OCI-LY3 (cell line): Measurements from ENCODE around the gene EIF1AD.

Source experiments
- H2AFZ ChIP-seq: fragments of 200-600, 300-600 bp; shearing (Covaris generic); 2 replicates; pipeline ENCODE4 v1.6.0; 2014; ENCODE audit warnings: antibody characterized with exemption, low read depth, low read length
- H3K27ac ChIP-seq: fragments of 200-600, 300-600 bp; sonication (generic); 2 replicates; pipeline ENCODE4 v1.5.1; 2014; ENCODE audit warnings: mild to moderate bottlenecking, low read length, moderate library complexity, mixed read lengths
- H3K27me3 ChIP-seq: fragments of 200-600, 300-600 bp; sonication (generic); 2 replicates; pipeline ENCODE4 v1.6.1; 2014; ENCODE audit warnings: low read depth, low read length, mixed read lengths
- H3K36me3 ChIP-seq: fragments of 200-600, 300-600 bp; sonication (generic); replicated peaks from 2 replicates; pipeline ENCODE3; 2014; ENCODE audit warnings: low read depth, low read length, mixed read lengths
- H3K4me1 ChIP-seq: fragments of 300-600, 200-600 bp; sonication (generic); 2 replicates; pipeline ENCODE4 v1.6.1; 2014; ENCODE audit warnings: low read length, mixed read lengths
- H3K4me2 ChIP-seq: fragments of 200-600, 300-600 bp; sonication (generic); 2 replicates; pipeline ENCODE4 v1.6.1; 2014; ENCODE audit warnings: low read length, mixed read lengths
- H3K4me3 ChIP-seq: fragments of 300-600, 200-600 bp; sonication (generic); 2 replicates; pipeline ENCODE4 v1.5.1; 2014; ENCODE audit warnings: antibody characterized with exemption, mild to moderate bottlenecking, low read length, moderate library complexity
- H3K79me2 ChIP-seq: fragments of 300-600, 200-600 bp; shearing (Covaris generic); 2 replicates; pipeline ENCODE4 v1.6.1; 2014; ENCODE audit warnings: mild to moderate bottlenecking, low read length, mixed read lengths
- H3K9ac ChIP-seq: fragments of 300-600, 200-600 bp; shearing (Covaris generic); 2 replicates; pipeline ENCODE4 v1.6.0; 2014; ENCODE audit warnings: mild to moderate bottlenecking, low read length, moderate library complexity
- H3K9me3 ChIP-seq: fragments of 200-600, 300-600 bp; shearing (Covaris generic); 2 replicates; pipeline ENCODE4 v1.6.1; 2014; ENCODE audit warnings: low read length, mixed read lengths; ENCODE audit not compliant: insufficient read depth
- H4K20me1 ChIP-seq: fragments of 200-600, 300-600 bp; sonication (generic); 2 replicates; pipeline ENCODE4 v1.6.1; 2016; ENCODE audit warnings: low read length, mixed read lengths; ENCODE audit not compliant: insufficient read depth
- CTCF ChIP-seq: fragments of 200-600, 300-600 bp; sonication (generic); IDR thresholded peaks from 2 replicates; pipeline ENCODE4 v1.5.1; 2014; ENCODE audit warnings: antibody characterized with exemption, low read length, low read depth
- EZH2phosphoT487 ChIP-seq: fragments of 200-600 bp; shearing (Covaris generic); IDR thresholded peaks from 2 replicates; pipeline ENCODE4 v1.6.1; 2018; ENCODE audit warnings: antibody characterized with exemption, mixed run types, low read depth

The EIF1AD gene

GRCh38 chr11:65961267-65962140 is 40.5 kb downstream of the EIF1AD start, which contains the start of gene SART1:
SART1 (plus strand) TSS chr11:65961734; CDS start chr11:65961781, 47 bp downstream.
- peak within 1 kb of the TSS; percentile 81 for H3K4me3 ChIP-seq
- peaks cover 18% of the 10 kb centered on the region for H3K4me1 ChIP-seq
- H2AFZ ChIP-seq, result peak within 1 kb of the TSS; percentile 44; the same call in 1 of the 2 replicates
- H3K9ac ChIP-seq, result peak within 1 kb of the TSS; percentile 89
- H3K9me3 ChIP-seq, result no peaks in the 10 kb centered on the region
- H3K27me3 ChIP-seq, result no peaks in the 10 kb centered on the region
- TF ChIP-seq CTCF (no peak), EZH2phosphoT487 (no peak)
- H3K36me3 ChIP-seq, result peaks cover 13% of the 10 kb centered on the region
- peak within 1 kb of the TSS; percentile 87 for H3K4me2 ChIP-seq
- 0 out of 2 replicates have a peak, but pooled peaks cover 7% of the 10 kb centered on the region for H4K20me1 ChIP-seq
- H3K27ac ChIP-seq, result peak within 1 kb of the TSS; percentile 72
- peaks cover 32% of the 10 kb centered on the region for H3K79me2 ChIP-seq

GRCh38 chr11:65960824-65961266 is 41.1 kb downstream of the EIF1AD start:
- Histone ChIP-seq H4K20me1 (0 out of 2 replicates have a peak, but pooled peaks cover 7% of the 10 kb centered on the region), H3K4me3 (peak overlapping the region; percentile 81), H3K27me3 (no peaks in the 10 kb centered on the region), H3K36me3 (peaks cover 6% of the 10 kb centered on the region), H3K4me2 (peak overlapping the region; percentile 66), H2AFZ (peak overlapping the region; percentile 44; the same call in 1 of the 2 replicates), H3K9ac (peak overlapping the region; percentile 89), H3K4me1 (peaks cover 21% of the 10 kb centered on the region), H3K27ac (peak overlapping the region; percentile 72), H3K79me2 (peaks cover 32% of the 10 kb centered on the region), H3K9me3 (no peaks in the 10 kb centered on the region)
- TF ChIP-seq CTCF, result no peak
- no peak for TF ChIP-seq EZH2phosphoT487

- peaks cover 21% of the 10 kb centered on the region for H3K4me1 ChIP-seq
- H2AFZ ChIP-seq, result no peak overlapping the region
- H3K9me3 ChIP-seq, result no peaks in the 10 kb centered on the region
- peaks cover 24% of the 10 kb centered on the region for H3K79me2 ChIP-seq
- H4K20me1 ChIP-seq, result 0 out of 2 replicates have a peak, but pooled peaks cover 7% of the 10 kb centered on the region
- no peak overlapping the region for H3K9ac ChIP-seq
- H3K27me3 ChIP-seq, result no peaks in the 10 kb centered on the region
- no peaks in the 10 kb centered on the region for H3K36me3 ChIP-seq
- TF ChIP-seq EZH2phosphoT487, result no peak
- no peak for TF ChIP-seq CTCF
- no peak overlapping the region for H3K4me3 ChIP-seq
- H3K27ac ChIP-seq, result no peak overlapping the region
- H3K4me2 ChIP-seq, result no peak overlapping the region
Measured at GRCh38 chr11:65958774-65959420, 43.1 kb downstream of the EIF1AD start.

GRCh38 chr11:65958291-65958690 is 43.7 kb downstream of the EIF1AD start:
- Histone ChIP-seq H3K4me3 (no peak overlapping the region), H3K4me2 (no peak overlapping the region), H3K36me3 (no peaks in the 10 kb centered on the region), H4K20me1 (0 out of 2 replicates have a peak, but pooled peaks cover 7% of the 10 kb centered on the region), H2AFZ (no peak overlapping the region), H3K27me3 (no peaks in the 10 kb centered on the region), H3K4me1 (peaks cover 21% of the 10 kb centered on the region), H3K9ac (no peak overlapping the region), H3K79me2 (peaks cover 18% of the 10 kb centered on the region), H3K27ac (no peak overlapping the region), H3K9me3 (no peaks in the 10 kb centered on the region)
- TF ChIP-seq CTCF, result no peak
- no peak for TF ChIP-seq EZH2phosphoT487
